ENCODE results near the gene USP25.

DNA sequence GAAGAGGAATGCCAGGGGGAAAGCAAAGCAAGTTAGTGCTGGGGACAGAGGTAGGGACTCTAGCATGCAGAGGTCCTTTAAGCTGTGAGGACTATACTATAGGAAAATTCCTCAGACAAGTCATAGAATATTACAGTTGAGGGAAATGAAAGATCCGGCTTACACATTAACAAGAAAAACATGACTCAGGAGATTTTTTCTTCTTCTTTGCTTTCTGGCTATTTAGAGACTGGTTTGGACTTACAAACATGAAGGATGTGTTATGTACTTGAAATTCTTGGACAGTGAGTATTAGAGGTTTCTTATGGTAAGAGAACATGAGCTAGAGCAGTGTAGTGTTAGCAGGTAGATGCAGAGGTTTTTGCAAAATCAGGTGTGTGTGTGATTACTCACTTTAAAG, 24.9 kb downstream of the USP25 start:
- TF ChIP-seq ZNF274 (IDR thresholded peaks at IDR 0.05; ENCODE audit: low read depth, low read length) (no peak), YY1 (IDR thresholded peaks at IDR 0.05; ENCODE audit: insufficient read depth, insufficient read length) (no peak), SUZ12 (IDR thresholded peaks at IDR 0.05; ENCODE audit: extremely low read depth, insufficient read depth, insufficient read length) (no peak)

Measured in NT2/D1 (cell line).